Liver (tissue), 9 donors: ENCODE data around the gene SOX6. TPM values are rescaled to one million over a fixed set of nuclear protein-coding genes. Genes with fewer than 3 reads are reported as not detected.

Source experiments
- DNase-seq: peaks from one replicate; pipeline ENCODE4 v3.0.0-alpha.2; 2017; ENCODE audit warnings: low spot score
- H3K27ac ChIP-seq, 2 donors: one replicate each; pipeline ENCODE4 v1.7.0; 2013; ENCODE audit warnings: inconsistent platforms in 2 of 2, low read length in 2 of 2, control low read depth in 1 of 2, low read depth in 1 of 2, mild to moderate bottlenecking in 1 of 2
- H3K27me3 ChIP-seq, 4 donors: one replicate each; pipeline versions ENCODE4 v1.6.1 to v1.7.0; 2013; ENCODE audit warnings: low read length in 3 of 4, inconsistent platforms in 1 of 4, mild to moderate bottlenecking in 1 of 4, moderate library complexity in 1 of 4; ENCODE audit not compliant: control insufficient read depth in 4 of 4, insufficient read depth in 4 of 4
- H3K36me3 ChIP-seq, 4 donors: one replicate each; pipeline versions ENCODE4 v1.6.1 to v1.7.0; 2013; ENCODE audit warnings: low read length in 3 of 4, mild to moderate bottlenecking in 3 of 4, low read depth in 1 of 4, moderate library complexity in 1 of 4; ENCODE audit not compliant: control insufficient read depth in 4 of 4, insufficient read depth in 3 of 4
- H3K4me1 ChIP-seq, 4 donors: one replicate each; pipeline versions ENCODE4 v1.6.1 to v1.7.0; 2013; ENCODE audit warnings: low read length in 3 of 4, mild to moderate bottlenecking in 3 of 4, moderate library complexity in 1 of 4; ENCODE audit not compliant: control insufficient read depth in 4 of 4, insufficient read depth in 4 of 4
- H3K4me3 ChIP-seq, 3 donors: one replicate each; pipeline versions ENCODE4 v1.6.1 to v1.7.0; 2013; ENCODE audit warnings: low read length in 3 of 3, control low read depth in 1 of 3, low read depth in 1 of 3, mild to moderate bottlenecking in 1 of 3
- H3K9ac ChIP-seq, 2 donors: one replicate each; pipeline ENCODE4 v1.7.0; 2013; ENCODE audit warnings: low read length in 2 of 2, mild to moderate bottlenecking in 2 of 2, moderate library complexity in 2 of 2, control low read depth in 1 of 2, low read depth in 1 of 2
- H3K9me3 ChIP-seq, 4 donors: one replicate each; pipeline versions ENCODE4 v1.6.1 to v1.7.0; 2013; ENCODE audit warnings: low read length in 3 of 4; ENCODE audit not compliant: control insufficient read depth in 4 of 4
- EGR1 ChIP-seq, 2 donors: IDR thresholded peaks; 2 replicates each; pipeline ENCODE4 v1.6.1; 2016 to 2018; ENCODE audit warnings: antibody characterized with exemption in 2 of 2, low read depth in 2 of 2
- FOXA1 ChIP-seq: IDR thresholded peaks from 2 replicates; pipeline ENCODE4 v1.6.1; 2016; ENCODE audit warnings: antibody characterized with exemption
- FOXA2 ChIP-seq: IDR thresholded peaks from 2 replicates; pipeline ENCODE4 v1.6.1; 2016; ENCODE audit warnings: antibody characterized with exemption
- GABPA ChIP-seq, 2 donors: IDR thresholded peaks in 1 of 2; conservative IDR thresholded peaks in 1 of 2; 2 replicates each; pipeline ENCODE4 v1.6.1; 2016; ENCODE audit warnings: antibody characterized with exemption in 2 of 2, mild to moderate bottlenecking in 1 of 2, moderate library complexity in 1 of 2
- HNF4A ChIP-seq, 2 donors: conservative IDR thresholded peaks; 2 replicates each; pipeline ENCODE4 v1.6.1; 2016; ENCODE audit warnings: antibody characterized with exemption in 2 of 2, mild to moderate bottlenecking in 2 of 2
- HNF4G ChIP-seq: IDR thresholded peaks from 2 replicates; pipeline ENCODE4 v1.6.1; 2016; ENCODE audit warnings: antibody characterized with exemption
- JUND ChIP-seq, 2 donors: IDR thresholded peaks; 2 replicates each; pipeline ENCODE4 v1.6.1; 2016; ENCODE audit warnings: antibody characterized with exemption in 2 of 2
- NR2F2 ChIP-seq: IDR thresholded peaks from 2 replicates; pipeline ENCODE4 v1.6.1; 2016; ENCODE audit warnings: antibody characterized with exemption
- RAD21 ChIP-seq, 2 donors: IDR thresholded peaks; 2 replicates each; pipeline ENCODE4 v1.6.1; 2016; ENCODE audit warnings: antibody characterized with exemption in 2 of 2, mild to moderate bottlenecking in 2 of 2
- RXRA ChIP-seq, 2 donors: IDR thresholded peaks; 2 replicates each; pipeline ENCODE4 v1.6.1; 2017 to 2018; ENCODE audit warnings: antibody characterized with exemption in 2 of 2, mild to moderate bottlenecking in 1 of 2
- SP1 ChIP-seq: IDR thresholded peaks from 2 replicates; pipeline ENCODE4 v1.6.1; 2018; ENCODE audit warnings: antibody characterized with exemption, mild to moderate bottlenecking
- TAF1 ChIP-seq: conservative IDR thresholded peaks from 2 replicates; pipeline ENCODE4 v1.6.1; 2016; ENCODE audit warnings: antibody characterized with exemption, mild to moderate bottlenecking
- YY1 ChIP-seq: IDR thresholded peaks from 2 replicates; pipeline ENCODE4 v1.6.1; 2016; ENCODE audit warnings: antibody characterized with exemption, mild to moderate bottlenecking
- WGBS: extraction: QIAGEN DNeasy Blood & Tissue Kit; methylation state at CpG from one replicate; pipeline ENCODE4 v1.1.7; 2013; 5-methylcytosine and 5-hydroxymethylcytosine counted together
- polyA plus RNA-seq, 2 donors: library from polyadenylated mRNA; stranded (reverse) in 1 of 2; unstranded in 1 of 2; fragments of 200-250 nt in 1 of 2; fragments of >200 nt in 1 of 2; fragmentation: Nextera tagmentation in 1 of 2; extraction: Ambion mirVana in 1 of 2; gene quantifications; one replicate each; pipeline versions ENCODE4 v1.2.1 to v1.2.3, GENCODE V29; 2013 to 2015
- total RNA-seq, 2 donors: library from RNA; depleted of rRNA; stranded (reverse); fragments of >200 nt; gene quantifications; one replicate each; pipeline ENCODE4 v1.2.3, GENCODE V29; 2014
- TF ChIP-seq, protein P1 (sequence below): IDR thresholded peaks from 2 replicates; pipeline ENCODE4 v1.6.1; 2016; ENCODE audit warnings: antibody characterized with exemption
- TF ChIP-seq, protein P2 (sequence below): IDR thresholded peaks from 2 replicates; pipeline ENCODE4 v1.6.1; 2016; ENCODE audit warnings: antibody characterized with exemption
- TF ChIP-seq, protein P3 (sequence below): fragments of 150-350 bp; IDR thresholded peaks from 2 replicates; pipeline ENCODE4 v1.5.1; 2017; ENCODE audit warnings: improper control_type of control experiment, low read depth, low read length; ENCODE audit not compliant: missing input control
- TF ChIP-seq, protein P4 (sequence below): IDR thresholded peaks from 2 replicates; pipeline ENCODE4 v1.6.1; 2016; ENCODE audit warnings: antibody characterized with exemption
- TF ChIP-seq, protein P5 (sequence below): IDR thresholded peaks from 2 replicates; pipeline ENCODE4 v1.6.1; 2016; ENCODE audit warnings: antibody characterized with exemption, mild to moderate bottlenecking
- donor health status: healthy.
- donor health status: healthy.
- donor health status: healthy.
- donor health status: healthy.
- donor health status: healthy.

Gene SOX6
- total and polyA plus RNA-seq, 4 donors: 2.4 to 111 (median 14.8) TPM

DNA sequence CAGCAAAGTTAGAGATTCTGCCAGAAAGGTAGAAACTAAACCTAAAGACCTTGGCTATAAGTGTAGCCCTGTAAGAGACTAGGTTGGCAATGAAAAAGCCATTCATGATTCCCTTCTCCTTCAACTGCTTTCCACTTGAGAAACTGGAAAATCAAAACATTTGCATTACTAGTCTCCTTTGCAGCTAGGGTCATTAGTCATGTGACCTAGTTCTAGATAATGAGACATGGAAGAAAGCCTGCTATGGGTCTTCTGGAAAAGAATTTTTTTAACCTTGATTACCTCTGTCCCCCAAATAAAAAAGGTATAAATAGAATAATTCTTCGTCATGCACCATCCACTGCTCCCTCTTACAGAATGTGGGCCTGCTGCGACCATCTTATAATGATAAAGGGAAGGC lies 80.1 kb downstream of the SOX6 start:
- H3K9me3 ChIP-seq: no peaks in the 10 kb centered on the region
- no peaks in the 10 kb centered on the region for H3K36me3 ChIP-seq
- 92% methylated on average over 2 of the region's 2 CpGs for WGBS
- H3K4me1 ChIP-seq: peaks cover 0 to 5% (median 0%) of the 10 kb centered on the region in 4 donors
- H3K27me3 ChIP-seq: no peaks in the 10 kb centered on the region
- no peak overlapping the region for H3K4me3 ChIP-seq
- no peak overlapping the region for H3K9ac ChIP-seq
- DNase-seq: no peak
- TF ChIP-seq RXRA (IDR thresholded peaks at IDR 0.05) (no peak), HNF4A (conservative IDR thresholded peaks at IDR 0.05) (no peak), SP1 (no peak), TAF1 (no peak), NR2F2 (no peak), GABPA (IDR thresholded peaks at IDR 0.05 in 1 of 2, conservative IDR thresholded peaks at IDR 0.05 in 1 of 2) (no peak)
- H3K27ac ChIP-seq: no peak overlapping the region

DNA sequence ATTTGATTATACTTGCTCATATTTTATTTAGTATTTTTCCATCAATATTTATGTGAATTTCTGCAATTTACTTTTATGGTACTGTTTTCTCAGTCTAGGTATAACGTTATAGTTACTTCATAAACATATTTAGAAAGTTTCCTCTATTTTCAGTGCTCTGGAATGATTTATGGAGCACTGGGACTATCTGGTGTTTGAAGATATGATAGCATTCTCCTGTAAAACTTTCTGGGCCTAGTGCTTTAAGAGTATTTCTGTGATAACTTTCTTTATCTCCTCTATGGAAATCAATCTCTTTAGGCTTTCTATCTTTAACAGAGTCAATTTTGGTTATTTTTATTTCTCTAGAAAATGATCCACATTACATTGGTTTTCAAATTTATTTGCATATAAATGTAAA lies 85.1 kb downstream of the SOX6 start:
- H3K27me3 ChIP-seq: no peaks in the 10 kb centered on the region
- H3K4me3 ChIP-seq: no peak overlapping the region
- no peaks in the 10 kb centered on the region for H3K9me3 ChIP-seq
- no peak overlapping the region for H3K27ac ChIP-seq
- no peak overlapping the region for H3K9ac ChIP-seq
- no peak for DNase-seq
- no peaks in the 10 kb centered on the region for H3K36me3 ChIP-seq
- 70% methylated on average over 1 of the region's 1 CpG for WGBS
- TF ChIP-seq, protein P1, sequence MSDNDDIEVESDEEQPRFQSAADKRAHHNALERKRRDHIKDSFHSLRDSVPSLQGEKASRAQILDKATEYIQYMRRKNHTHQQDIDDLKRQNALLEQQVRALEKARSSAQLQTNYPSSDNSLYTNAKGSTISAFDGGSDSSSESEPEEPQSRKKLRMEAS: no peak
- TF ChIP-seq HNF4G (no peak), RAD21 (IDR thresholded peaks at IDR 0.05) (peak in 1 of 2 donors; percentile 15), FOXA1 (no peak)
- H3K4me1 ChIP-seq: no peaks in the 10 kb centered on the region

DNA sequence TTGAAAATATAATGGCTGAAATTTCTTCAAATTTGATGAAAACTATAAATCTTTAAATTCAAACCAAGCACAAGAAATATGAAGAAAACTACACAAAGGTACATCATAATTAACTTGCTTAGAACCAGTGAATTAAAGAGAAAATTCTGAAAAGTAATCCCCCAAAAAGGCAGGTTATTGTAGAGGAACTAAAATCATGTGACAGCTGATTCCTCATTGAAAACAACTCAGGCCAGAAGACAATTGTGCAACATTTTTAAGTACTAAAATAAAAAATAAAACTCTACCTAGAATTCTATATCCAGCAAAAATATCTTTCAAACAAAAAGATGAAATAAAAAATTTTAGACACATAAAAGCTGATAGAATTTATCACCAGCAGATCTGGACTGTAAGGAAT lies 90.3 kb downstream of the SOX6 start:
- no peaks in the 10 kb centered on the region for H3K36me3 ChIP-seq
- TF ChIP-seq, protein P2, sequence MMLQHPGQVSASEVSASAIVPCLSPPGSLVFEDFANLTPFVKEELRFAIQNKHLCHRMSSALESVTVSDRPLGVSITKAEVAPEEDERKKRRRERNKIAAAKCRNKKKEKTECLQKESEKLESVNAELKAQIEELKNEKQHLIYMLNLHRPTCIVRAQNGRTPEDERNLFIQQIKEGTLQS: no peak
- TF ChIP-seq FOXA2 (no peak), HNF4A (conservative IDR thresholded peaks at IDR 0.05) (no peak), GABPA (IDR thresholded peaks at IDR 0.05 in 1 of 2, conservative IDR thresholded peaks at IDR 0.05 in 1 of 2) (no peak), EGR1 (IDR thresholded peaks at IDR 0.05; ENCODE audit: low read depth in 2 of 2) (no peak), JUND (IDR thresholded peaks at IDR 0.05) (no peak), NR2F2 (no peak), SP1 (no peak), RAD21 (IDR thresholded peaks at IDR 0.05) (no peak), RXRA (IDR thresholded peaks at IDR 0.05) (no peak), HNF4G (no peak), TAF1 (no peak), YY1 (no peak), FOXA1 (no peak)
- TF ChIP-seq, protein P3, sequence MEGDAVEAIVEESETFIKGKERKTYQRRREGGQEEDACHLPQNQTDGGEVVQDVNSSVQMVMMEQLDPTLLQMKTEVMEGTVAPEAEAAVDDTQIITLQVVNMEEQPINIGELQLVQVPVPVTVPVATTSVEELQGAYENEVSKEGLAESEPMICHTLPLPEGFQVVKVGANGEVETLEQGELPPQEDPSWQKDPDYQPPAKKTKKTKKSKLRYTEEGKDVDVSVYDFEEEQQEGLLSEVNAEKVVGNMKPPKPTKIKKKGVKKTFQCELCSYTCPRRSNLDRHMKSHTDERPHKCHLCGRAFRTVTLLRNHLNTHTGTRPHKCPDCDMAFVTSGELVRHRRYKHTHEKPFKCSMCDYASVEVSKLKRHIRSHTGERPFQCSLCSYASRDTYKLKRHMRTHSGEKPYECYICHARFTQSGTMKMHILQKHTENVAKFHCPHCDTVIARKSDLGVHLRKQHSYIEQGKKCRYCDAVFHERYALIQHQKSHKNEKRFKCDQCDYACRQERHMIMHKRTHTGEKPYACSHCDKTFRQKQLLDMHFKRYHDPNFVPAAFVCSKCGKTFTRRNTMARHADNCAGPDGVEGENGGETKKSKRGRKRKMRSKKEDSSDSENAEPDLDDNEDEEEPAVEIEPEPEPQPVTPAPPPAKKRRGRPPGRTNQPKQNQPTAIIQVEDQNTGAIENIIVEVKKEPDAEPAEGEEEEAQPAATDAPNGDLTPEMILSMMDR: no peak
- TF ChIP-seq, protein P1: no peak
- TF ChIP-seq, protein P4, sequence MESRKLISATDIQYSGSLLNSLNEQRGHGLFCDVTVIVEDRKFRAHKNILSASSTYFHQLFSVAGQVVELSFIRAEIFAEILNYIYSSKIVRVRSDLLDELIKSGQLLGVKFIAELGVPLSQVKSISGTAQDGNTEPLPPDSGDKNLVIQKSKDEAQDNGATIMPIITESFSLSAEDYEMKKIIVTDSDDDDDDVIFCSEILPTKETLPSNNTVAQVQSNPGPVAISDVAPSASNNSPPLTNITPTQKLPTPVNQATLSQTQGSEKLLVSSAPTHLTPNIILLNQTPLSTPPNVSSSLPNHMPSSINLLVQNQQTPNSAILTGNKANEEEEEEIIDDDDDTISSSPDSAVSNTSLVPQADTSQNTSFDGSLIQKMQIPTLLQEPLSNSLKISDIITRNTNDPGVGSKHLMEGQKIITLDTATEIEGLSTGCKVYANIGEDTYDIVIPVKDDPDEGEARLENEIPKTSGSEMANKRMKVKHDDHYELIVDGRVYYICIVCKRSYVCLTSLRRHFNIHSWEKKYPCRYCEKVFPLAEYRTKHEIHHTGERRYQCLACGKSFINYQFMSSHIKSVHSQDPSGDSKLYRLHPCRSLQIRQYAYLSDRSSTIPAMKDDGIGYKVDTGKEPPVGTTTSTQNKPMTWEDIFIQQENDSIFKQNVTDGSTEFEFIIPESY: no peak
- TF ChIP-seq, protein P5, sequence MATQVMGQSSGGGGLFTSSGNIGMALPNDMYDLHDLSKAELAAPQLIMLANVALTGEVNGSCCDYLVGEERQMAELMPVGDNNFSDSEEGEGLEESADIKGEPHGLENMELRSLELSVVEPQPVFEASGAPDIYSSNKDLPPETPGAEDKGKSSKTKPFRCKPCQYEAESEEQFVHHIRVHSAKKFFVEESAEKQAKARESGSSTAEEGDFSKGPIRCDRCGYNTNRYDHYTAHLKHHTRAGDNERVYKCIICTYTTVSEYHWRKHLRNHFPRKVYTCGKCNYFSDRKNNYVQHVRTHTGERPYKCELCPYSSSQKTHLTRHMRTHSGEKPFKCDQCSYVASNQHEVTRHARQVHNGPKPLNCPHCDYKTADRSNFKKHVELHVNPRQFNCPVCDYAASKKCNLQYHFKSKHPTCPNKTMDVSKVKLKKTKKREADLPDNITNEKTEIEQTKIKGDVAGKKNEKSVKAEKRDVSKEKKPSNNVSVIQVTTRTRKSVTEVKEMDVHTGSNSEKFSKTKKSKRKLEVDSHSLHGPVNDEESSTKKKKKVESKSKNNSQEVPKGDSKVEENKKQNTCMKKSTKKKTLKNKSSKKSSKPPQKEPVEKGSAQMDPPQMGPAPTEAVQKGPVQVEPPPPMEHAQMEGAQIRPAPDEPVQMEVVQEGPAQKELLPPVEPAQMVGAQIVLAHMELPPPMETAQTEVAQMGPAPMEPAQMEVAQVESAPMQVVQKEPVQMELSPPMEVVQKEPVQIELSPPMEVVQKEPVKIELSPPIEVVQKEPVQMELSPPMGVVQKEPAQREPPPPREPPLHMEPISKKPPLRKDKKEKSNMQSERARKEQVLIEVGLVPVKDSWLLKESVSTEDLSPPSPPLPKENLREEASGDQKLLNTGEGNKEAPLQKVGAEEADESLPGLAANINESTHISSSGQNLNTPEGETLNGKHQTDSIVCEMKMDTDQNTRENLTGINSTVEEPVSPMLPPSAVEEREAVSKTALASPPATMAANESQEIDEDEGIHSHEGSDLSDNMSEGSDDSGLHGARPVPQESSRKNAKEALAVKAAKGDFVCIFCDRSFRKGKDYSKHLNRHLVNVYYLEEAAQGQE: no peak
- DNase-seq: no peak
- H3K4me1 ChIP-seq: peaks cover 0 to 14% (median 7%) of the 10 kb centered on the region in 4 donors
- H3K9ac ChIP-seq: no peak overlapping the region
- no peaks in the 10 kb centered on the region for H3K9me3 ChIP-seq
- H3K27me3 ChIP-seq: no peaks in the 10 kb centered on the region
- no peak overlapping the region for H3K4me3 ChIP-seq
- H3K27ac ChIP-seq: no peak overlapping the region
